ENCODE results near the gene CTXND1.

Gene CTXND1

GRCh38 chr15:80264031-80264430 is 12.0 kb upstream of the CTXND1 start:
- peaks cover 15% of the 10 kb centered on the region for H4K20me1 ChIP-seq (ENCODE audit: insufficient read depth, low read length)
- TF ChIP-seq EZH2phosphoT487 (IDR thresholded peaks at IDR 0.05; ENCODE audit: low read depth) = no peak
- TF ChIP-seq, protein P1, sequence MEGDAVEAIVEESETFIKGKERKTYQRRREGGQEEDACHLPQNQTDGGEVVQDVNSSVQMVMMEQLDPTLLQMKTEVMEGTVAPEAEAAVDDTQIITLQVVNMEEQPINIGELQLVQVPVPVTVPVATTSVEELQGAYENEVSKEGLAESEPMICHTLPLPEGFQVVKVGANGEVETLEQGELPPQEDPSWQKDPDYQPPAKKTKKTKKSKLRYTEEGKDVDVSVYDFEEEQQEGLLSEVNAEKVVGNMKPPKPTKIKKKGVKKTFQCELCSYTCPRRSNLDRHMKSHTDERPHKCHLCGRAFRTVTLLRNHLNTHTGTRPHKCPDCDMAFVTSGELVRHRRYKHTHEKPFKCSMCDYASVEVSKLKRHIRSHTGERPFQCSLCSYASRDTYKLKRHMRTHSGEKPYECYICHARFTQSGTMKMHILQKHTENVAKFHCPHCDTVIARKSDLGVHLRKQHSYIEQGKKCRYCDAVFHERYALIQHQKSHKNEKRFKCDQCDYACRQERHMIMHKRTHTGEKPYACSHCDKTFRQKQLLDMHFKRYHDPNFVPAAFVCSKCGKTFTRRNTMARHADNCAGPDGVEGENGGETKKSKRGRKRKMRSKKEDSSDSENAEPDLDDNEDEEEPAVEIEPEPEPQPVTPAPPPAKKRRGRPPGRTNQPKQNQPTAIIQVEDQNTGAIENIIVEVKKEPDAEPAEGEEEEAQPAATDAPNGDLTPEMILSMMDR (IDR thresholded peaks at IDR 0.05; ENCODE audit: low read depth, low read length) = no peak
- no peaks in the 10 kb centered on the region for H3K36me3 ChIP-seq (replicated peaks; ENCODE audit: low read depth, low read length)
- H3K79me2 ChIP-seq (ENCODE audit: low read length) = no peaks in the 10 kb centered on the region
- H3K4me2 ChIP-seq (ENCODE audit: low read length) = no peak overlapping the region
- no peak overlapping the region for H3K27ac ChIP-seq (ENCODE audit: low read length)
- H2AFZ ChIP-seq (ENCODE audit: low read depth, low read length) = no peak overlapping the region
- H3K9me3 ChIP-seq (ENCODE audit: insufficient read depth, low read length) = no peaks in the 10 kb centered on the region
- peaks cover 94% of the 10 kb centered on the region for H3K27me3 ChIP-seq (ENCODE audit: low read depth, low read length)
- H3K9ac ChIP-seq (ENCODE audit: low read length) = no peak overlapping the region
- peaks cover 26% of the 10 kb centered on the region for H3K4me1 ChIP-seq (ENCODE audit: low read length)
- no peak overlapping the region for H3K4me3 ChIP-seq (ENCODE audit: low read length)

GRCh38 chr15:80260551-80260950 is 8.5 kb upstream of the CTXND1 start:
- TF ChIP-seq EZH2phosphoT487 (IDR thresholded peaks at IDR 0.05; ENCODE audit: low read depth) = no peak
- TF ChIP-seq, protein P1 (IDR thresholded peaks at IDR 0.05; ENCODE audit: low read depth, low read length) = no peak

GRCh38 chr15:80259942-80260510 is 8.0 kb upstream of the CTXND1 start:
- Histone ChIP-seq H2AFZ (ENCODE audit: low read depth, low read length) (no peak overlapping the region), H3K79me2 (ENCODE audit: low read length) (no peaks in the 10 kb centered on the region), H3K4me2 (ENCODE audit: low read length) (no peak overlapping the region), H3K4me3 (ENCODE audit: low read length) (no peak overlapping the region), H3K9ac (ENCODE audit: low read length) (no peak overlapping the region), H4K20me1 (ENCODE audit: insufficient read depth, low read length) (no peaks in the 10 kb centered on the region), H3K36me3 (replicated peaks; ENCODE audit: low read depth, low read length) (no peaks in the 10 kb centered on the region), H3K9me3 (ENCODE audit: insufficient read depth, low read length) (no peaks in the 10 kb centered on the region), H3K4me1 (ENCODE audit: low read length) (no peaks in the 10 kb centered on the region), H3K27me3 (ENCODE audit: low read depth, low read length) (peaks cover 96% of the 10 kb centered on the region), H3K27ac (ENCODE audit: low read length) (no peak overlapping the region)
- TF ChIP-seq, protein P1 (IDR thresholded peaks at IDR 0.05; ENCODE audit: low read depth, low read length) = no peak
- TF ChIP-seq EZH2phosphoT487 (IDR thresholded peaks at IDR 0.05; ENCODE audit: low read depth) = no peak

More at GRCh38 chr15:80260551-80260950, 8.5 kb upstream of the CTXND1 start:
- no peaks in the 10 kb centered on the region; the same call in 1 of the 2 replicates for H4K20me1 ChIP-seq (ENCODE audit: insufficient read depth, low read length)
- no peak overlapping the region for H3K4me3 ChIP-seq (ENCODE audit: low read length)
- no peak overlapping the region for H3K27ac ChIP-seq (ENCODE audit: low read length)
- H3K4me2 ChIP-seq (ENCODE audit: low read length) = no peak overlapping the region
- H3K9me3 ChIP-seq (ENCODE audit: insufficient read depth, low read length) = no peaks in the 10 kb centered on the region
- peaks cover 96% of the 10 kb centered on the region for H3K27me3 ChIP-seq (ENCODE audit: low read depth, low read length)
- no peaks in the 10 kb centered on the region for H3K36me3 ChIP-seq (replicated peaks; ENCODE audit: low read depth, low read length)
- H3K79me2 ChIP-seq (ENCODE audit: low read length) = no peaks in the 10 kb centered on the region
- peaks cover 3% of the 10 kb centered on the region; the same call in 1 of the 2 replicates for H3K4me1 ChIP-seq (ENCODE audit: low read length)
- no peak overlapping the region for H3K9ac ChIP-seq (ENCODE audit: low read length)
- no peak overlapping the region for H2AFZ ChIP-seq (ENCODE audit: low read depth, low read length)

- no peak overlapping the region for H3K4me2 ChIP-seq (ENCODE audit: low read length)
- peaks cover 70% of the 10 kb centered on the region for H3K27me3 ChIP-seq (ENCODE audit: low read depth, low read length)
- H3K79me2 ChIP-seq (ENCODE audit: low read length) = no peaks in the 10 kb centered on the region
- H3K4me3 ChIP-seq (ENCODE audit: low read length) = no peak overlapping the region
- no peaks in the 10 kb centered on the region for H3K9me3 ChIP-seq (ENCODE audit: insufficient read depth, low read length)
- no peak overlapping the region for H3K9ac ChIP-seq (ENCODE audit: low read length)
- no peak overlapping the region for H3K27ac ChIP-seq (ENCODE audit: low read length)
- H2AFZ ChIP-seq (ENCODE audit: low read depth, low read length) = no peak overlapping the region
- H4K20me1 ChIP-seq (ENCODE audit: insufficient read depth, low read length) = no peaks in the 10 kb centered on the region
- no peak for TF ChIP-seq EZH2phosphoT487 (IDR thresholded peaks at IDR 0.05; ENCODE audit: low read depth)
- TF ChIP-seq, protein P1 (IDR thresholded peaks at IDR 0.05; ENCODE audit: low read depth, low read length) = no peak
- no peaks in the 10 kb centered on the region for H3K4me1 ChIP-seq (ENCODE audit: low read length)
- no peaks in the 10 kb centered on the region for H3K36me3 ChIP-seq (replicated peaks; ENCODE audit: low read depth, low read length)
Observed at GRCh38 chr15:80251428-80252120, 439 bp downstream of the CTXND1 start.
